H9 (cell line): ENCODE measurements around the gene SPOUT1. TPM values are rescaled to one million over a fixed set of nuclear protein-coding genes. Genes with fewer than 3 reads are reported as not detected.

Experiments
- DNase-seq: peaks from one replicate; pipeline ENCODE4 v3.0.0-alpha.2; 2017
- H2AFZ ChIP-seq: one replicate; pipeline ENCODE4 v1.6.1; 2013; ENCODE audit warnings: mild to moderate bottlenecking, low read length, control low read depth, moderate library complexity
- H2AK5ac ChIP-seq: 2 replicates; pipeline ENCODE4 v1.6.1; 2013; ENCODE audit warnings: low read length, control low read depth, mixed read lengths; ENCODE audit not compliant: insufficient read length
- H2BK120ac ChIP-seq: one replicate; pipeline ENCODE4 v1.6.1; 2013; ENCODE audit warnings: low read depth, mild to moderate bottlenecking, low read length, control low read depth, inconsistent platforms; ENCODE audit not compliant: poor library complexity, severe bottlenecking
- H2BK12ac ChIP-seq: 2 replicates; pipeline ENCODE4 v1.6.1; 2013; ENCODE audit warnings: low read length, control low read depth, mixed read lengths, low read depth; ENCODE audit not compliant: insufficient read length
- H2BK15ac ChIP-seq: 2 replicates; pipeline ENCODE4 v1.6.1; 2013; ENCODE audit warnings: low read depth, low read length, control low read depth
- H2BK20ac ChIP-seq: one replicate; pipeline ENCODE4 v1.6.1; 2013; ENCODE audit warnings: low read depth, mild to moderate bottlenecking, low read length, control low read depth, inconsistent platforms; ENCODE audit not compliant: poor library complexity, severe bottlenecking
- H2BK5ac ChIP-seq: 2 replicates; pipeline ENCODE4 v1.6.1; 2013; ENCODE audit warnings: low read length, control low read depth, mixed read lengths; ENCODE audit not compliant: insufficient read length
- H3K14ac ChIP-seq: 2 replicates; pipeline ENCODE4 v1.6.1; 2013; ENCODE audit warnings: low read length, control low read depth; ENCODE audit not compliant: insufficient read depth
- H3K18ac ChIP-seq: 2 replicates; pipeline ENCODE4 v1.6.1; 2013; ENCODE audit warnings: low read depth, mild to moderate bottlenecking, mixed read lengths, low read length, control low read depth; ENCODE audit not compliant: insufficient read length
- H3K23ac ChIP-seq: 2 replicates; pipeline ENCODE4 v1.6.1; 2013; ENCODE audit warnings: low read length, control low read depth, mixed read lengths, low read depth; ENCODE audit not compliant: insufficient read length
- H3K23me2 ChIP-seq: 2 replicates; pipeline ENCODE4 v1.6.1; 2013; ENCODE audit warnings: low read depth, mild to moderate bottlenecking, mixed read lengths, low read length, control low read depth; ENCODE audit not compliant: insufficient read length, poor library complexity, severe bottlenecking
- H3K27ac ChIP-seq: 2 replicates; pipeline ENCODE4 v1.5.1; 2013; ENCODE audit warnings: low read length, control low read depth, mixed read lengths, low read depth; ENCODE audit not compliant: insufficient read length
- H3K27me3 ChIP-seq: 2 replicates; pipeline ENCODE4 v1.6.1; 2013; ENCODE audit warnings: low read length, control low read depth, inconsistent platforms; ENCODE audit not compliant: insufficient read depth
- H3K4ac ChIP-seq: 2 replicates; pipeline ENCODE4 v1.6.1; 2013; ENCODE audit warnings: low read depth, mild to moderate bottlenecking, control low read depth, inconsistent platforms, low read length, moderate library complexity
- H3K4me1 ChIP-seq: 2 replicates; pipeline ENCODE4 v1.6.1; 2013; ENCODE audit warnings: low read length, control low read depth, inconsistent platforms; ENCODE audit not compliant: insufficient read depth
- H3K4me2 ChIP-seq: 2 replicates; pipeline ENCODE4 v1.6.1; 2013; ENCODE audit warnings: low read length, control low read depth, mixed read lengths; ENCODE audit not compliant: insufficient read length, insufficient read depth
- H3K56ac ChIP-seq: 2 replicates; pipeline ENCODE4 v1.6.1; 2013; ENCODE audit warnings: low read depth, mild to moderate bottlenecking, mixed read lengths, low read length, control low read depth; ENCODE audit not compliant: insufficient read length
- H3K79me1 ChIP-seq: 2 replicates; pipeline ENCODE4 v1.6.1; 2013; ENCODE audit warnings: low read depth, mild to moderate bottlenecking, moderate library complexity, low read length, control low read depth, inconsistent platforms; ENCODE audit not compliant: insufficient read depth, poor library complexity, severe bottlenecking
- H3K79me2 ChIP-seq: 2 replicates; pipeline ENCODE4 v1.6.1; 2013; ENCODE audit warnings: low read length, control low read depth, inconsistent platforms; ENCODE audit not compliant: insufficient read depth
- H3K9ac ChIP-seq: 2 replicates; pipeline ENCODE4 v1.6.1; 2013; ENCODE audit warnings: low read length, control low read depth, mixed read lengths; ENCODE audit not compliant: insufficient read length; ENCODE audit errors: extremely low read depth
- H3K9me3 ChIP-seq: one replicate; pipeline ENCODE4 v1.6.1; 2013; ENCODE audit warnings: low read depth, low read length, inconsistent platforms; ENCODE audit not compliant: control insufficient read depth
- H3T11ph ChIP-seq: one replicate; pipeline ENCODE4 v1.6.1; 2013; ENCODE audit warnings: mild to moderate bottlenecking, low read length, control low read depth, inconsistent platforms
- H4K20me1 ChIP-seq: one replicate; pipeline ENCODE4 v1.6.1; 2013; ENCODE audit not compliant: control insufficient read depth, insufficient read length, insufficient read depth
- H4K5ac ChIP-seq: 2 replicates; pipeline ENCODE4 v1.6.1; 2013; ENCODE audit warnings: low read depth, mild to moderate bottlenecking, mixed read lengths, low read length, control low read depth; ENCODE audit not compliant: insufficient read length
- H4K8ac ChIP-seq: replicated peaks from 2 replicates; pipeline ENCODE4 v1.6.1; 2013; ENCODE audit warnings: low read length, control low read depth, mixed read lengths, low read depth; ENCODE audit not compliant: insufficient read length
- H4K91ac ChIP-seq: 2 replicates; pipeline ENCODE4 v1.6.1; 2013; ENCODE audit warnings: low read depth, mild to moderate bottlenecking, moderate library complexity, mixed read lengths, low read length, control low read depth; ENCODE audit not compliant: insufficient read length
- H3K27ac Mint-ChIP-seq, 3 experiments: 2 replicates in 2 of 3; 3 replicates in 1 of 3; pipeline ENCODE4 v1.8.0; 2020 to 2021; ENCODE audit warnings: mixed read lengths in 3 of 3, mild to moderate bottlenecking in 1 of 3, moderate library complexity in 1 of 3
- H3K27me3 Mint-ChIP-seq: 2 replicates; pipeline ENCODE4 v1.8.0; 2021; ENCODE audit warnings: low read depth, mild to moderate bottlenecking, moderate library complexity, mixed read lengths
- H3K36me3 Mint-ChIP-seq, 3 experiments: 2 replicates in 2 of 3; 3 replicates in 1 of 3; pipeline ENCODE4 v1.8.0; 2020 to 2021; ENCODE audit warnings: low read depth in 3 of 3, mixed read lengths in 3 of 3; ENCODE audit not compliant: insufficient read depth in 1 of 3
- H3K4me1 Mint-ChIP-seq, 2 experiments: 2 replicates each; pipeline ENCODE4 v1.8.0; 2020; ENCODE audit warnings: mixed read lengths in 2 of 2
- H3K4me3 Mint-ChIP-seq, 2 experiments: 2 replicates in 1 of 2; 3 replicates in 1 of 2; pipeline ENCODE4 v1.8.0; 2020 to 2021; ENCODE audit warnings: mild to moderate bottlenecking in 2 of 2, mixed read lengths in 2 of 2, moderate library complexity in 1 of 2
- H3K9me3 Mint-ChIP-seq, 2 experiments: 2 replicates in 1 of 2; 3 replicates in 1 of 2; pipeline ENCODE4 v1.8.0; 2020; ENCODE audit warnings: mild to moderate bottlenecking in 2 of 2, mixed read lengths in 2 of 2, moderate library complexity in 1 of 2
- WGBS: extraction: QIAGEN DNeasy Blood & Tissue Kit; methylation state at CpG from one replicate; pipeline ENCODE4 v1.1.7; 2013; ENCODE audit warnings: missing lambda C conversion rate, low lambda C conversion rate, mixed read lengths; ENCODE audit not compliant: insufficient read length; ENCODE audit errors: extremely low coverage; 5-methylcytosine and 5-hydroxymethylcytosine counted together
- total RNA-seq: library from RNA; stranded (reverse); gene quantifications from 2 replicates; pipeline ENCODE4 v1.2.1, GENCODE V29; 2021
- TF ChIP-seq, protein P1 (sequence below): fragments of 200-600 bp; sonication (generic); conservative IDR thresholded peaks from 3 replicates; pipeline ENCODE4 v1.8.0; 2021; ENCODE audit warnings: antibody characterized with exemption, mild to moderate bottlenecking

SPOUT1 gene
- total RNA-seq, 1 experiment from 2014 or later: 86.3 TPM

- Histone ChIP-seq H2BK12ac (no peak overlapping the region), H2BK5ac (no peak overlapping the region), H3K27ac (no peak overlapping the region), H3K14ac (no peak overlapping the region), H3K4ac (no peak overlapping the region), H2AFZ (no peak overlapping the region), H3K9me3 (no peaks in the 10 kb centered on the region), H3K4me1 (no peaks in the 10 kb centered on the region), H3K18ac (no peak overlapping the region), H2AK5ac (no peak overlapping the region), H3T11ph (no peak overlapping the region), H4K91ac (no peak overlapping the region), H2BK20ac (no peak overlapping the region), H3K79me2 (no peaks in the 10 kb centered on the region), H3K9ac (no peak overlapping the region), H2BK15ac (no peak overlapping the region), H3K4me2 (no peak overlapping the region), H3K56ac (no peak overlapping the region), H3K23ac (no peak overlapping the region), H4K20me1 (no peaks in the 10 kb centered on the region), H2BK120ac (no peak overlapping the region), H3K79me1 (no peaks in the 10 kb centered on the region), H4K8ac (no peak overlapping the region), H4K5ac (no peak overlapping the region), H3K23me2 (no peaks in the 10 kb centered on the region), H3K27me3 (no peaks in the 10 kb centered on the region)
- H3K27ac Mint-ChIP-seq: peak overlapping the region in 2 of 3 experiments; percentile 21 to 25; a peak in 4 of 7 replicates
- peaks cover 2 to 23% (median 21%) of the 10 kb centered on the region in 3 experiments; a peak in 5 of 7 replicates for H3K36me3 Mint-ChIP-seq
- TF ChIP-seq, protein P1, sequence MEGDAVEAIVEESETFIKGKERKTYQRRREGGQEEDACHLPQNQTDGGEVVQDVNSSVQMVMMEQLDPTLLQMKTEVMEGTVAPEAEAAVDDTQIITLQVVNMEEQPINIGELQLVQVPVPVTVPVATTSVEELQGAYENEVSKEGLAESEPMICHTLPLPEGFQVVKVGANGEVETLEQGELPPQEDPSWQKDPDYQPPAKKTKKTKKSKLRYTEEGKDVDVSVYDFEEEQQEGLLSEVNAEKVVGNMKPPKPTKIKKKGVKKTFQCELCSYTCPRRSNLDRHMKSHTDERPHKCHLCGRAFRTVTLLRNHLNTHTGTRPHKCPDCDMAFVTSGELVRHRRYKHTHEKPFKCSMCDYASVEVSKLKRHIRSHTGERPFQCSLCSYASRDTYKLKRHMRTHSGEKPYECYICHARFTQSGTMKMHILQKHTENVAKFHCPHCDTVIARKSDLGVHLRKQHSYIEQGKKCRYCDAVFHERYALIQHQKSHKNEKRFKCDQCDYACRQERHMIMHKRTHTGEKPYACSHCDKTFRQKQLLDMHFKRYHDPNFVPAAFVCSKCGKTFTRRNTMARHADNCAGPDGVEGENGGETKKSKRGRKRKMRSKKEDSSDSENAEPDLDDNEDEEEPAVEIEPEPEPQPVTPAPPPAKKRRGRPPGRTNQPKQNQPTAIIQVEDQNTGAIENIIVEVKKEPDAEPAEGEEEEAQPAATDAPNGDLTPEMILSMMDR: peak; percentile 45
- no peaks in the 10 kb centered on the region for H3K27me3 Mint-ChIP-seq
- no CpG with 5 or more reads among the region's 2 CpGs for WGBS
- H3K4me1 Mint-ChIP-seq: no peaks in the 10 kb centered on the region
- no peak for DNase-seq
- H3K4me3 Mint-ChIP-seq: no peak overlapping the region; a peak in 1 of 5 replicates
- H3K9me3 Mint-ChIP-seq: no peaks in the 10 kb centered on the region
These were observed 19.8 kb downstream of the SPOUT1 start for GRCh38 chr9:128809831-128810230.
